Activated CD4-positive, alpha-beta T cell treated with anti-CD3 and anti-CD28 coated beads for 4 hours (primary cell): Measurements from ENCODE around the gene PCSK5.

Experiments
- DNase-seq, 2 donors: peaks; one replicate each; pipeline ENCODE4 v3.0.0-alpha.2; 2020

Gene PCSK5

GRCh38 chr9:76371901-76372300 lies 481.4 kb downstream of the PCSK5 start:
- DNase-seq, result no peak

GRCh38 chr9:76372336-76372735 lies 481.9 kb downstream of the PCSK5 start:
- no peak for DNase-seq

- no peak for DNase-seq
Observed at GRCh38 chr9:76373173-76373783, 482.8 kb downstream of the PCSK5 start.

DNA sequence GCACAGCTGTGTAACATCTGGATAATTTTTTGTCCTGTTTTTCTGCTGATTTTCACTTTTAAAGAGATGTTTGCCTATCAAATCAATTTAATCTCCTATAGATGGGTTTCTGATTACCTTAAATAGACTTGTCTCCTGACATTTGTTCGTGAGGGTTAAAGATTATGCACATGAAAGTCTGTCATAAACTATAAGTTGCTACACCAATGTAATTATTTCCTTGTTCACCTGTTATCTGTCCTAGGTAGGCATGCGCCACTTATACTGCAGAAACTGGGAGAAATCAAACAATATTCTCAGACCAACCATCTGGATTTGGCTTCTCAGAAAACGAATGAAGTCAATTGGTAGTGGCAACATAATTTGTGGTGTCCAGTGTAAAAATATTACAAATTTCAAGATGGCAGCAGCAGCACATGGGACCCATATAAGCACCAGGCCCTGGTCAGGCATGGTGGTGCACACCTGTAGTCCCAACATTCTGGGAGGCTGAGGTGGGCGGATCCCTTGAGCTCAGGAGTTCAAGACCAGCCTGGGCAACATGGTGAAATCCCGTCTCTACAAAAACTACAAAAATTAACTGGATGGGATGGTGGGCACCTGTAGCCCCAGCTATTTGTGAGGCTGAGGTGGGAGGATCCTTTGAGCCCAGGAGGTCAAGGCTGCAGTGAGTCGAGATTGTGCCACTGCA lies 483.5 kb downstream of the PCSK5 start:
- DNase-seq, result no peak

DNA sequence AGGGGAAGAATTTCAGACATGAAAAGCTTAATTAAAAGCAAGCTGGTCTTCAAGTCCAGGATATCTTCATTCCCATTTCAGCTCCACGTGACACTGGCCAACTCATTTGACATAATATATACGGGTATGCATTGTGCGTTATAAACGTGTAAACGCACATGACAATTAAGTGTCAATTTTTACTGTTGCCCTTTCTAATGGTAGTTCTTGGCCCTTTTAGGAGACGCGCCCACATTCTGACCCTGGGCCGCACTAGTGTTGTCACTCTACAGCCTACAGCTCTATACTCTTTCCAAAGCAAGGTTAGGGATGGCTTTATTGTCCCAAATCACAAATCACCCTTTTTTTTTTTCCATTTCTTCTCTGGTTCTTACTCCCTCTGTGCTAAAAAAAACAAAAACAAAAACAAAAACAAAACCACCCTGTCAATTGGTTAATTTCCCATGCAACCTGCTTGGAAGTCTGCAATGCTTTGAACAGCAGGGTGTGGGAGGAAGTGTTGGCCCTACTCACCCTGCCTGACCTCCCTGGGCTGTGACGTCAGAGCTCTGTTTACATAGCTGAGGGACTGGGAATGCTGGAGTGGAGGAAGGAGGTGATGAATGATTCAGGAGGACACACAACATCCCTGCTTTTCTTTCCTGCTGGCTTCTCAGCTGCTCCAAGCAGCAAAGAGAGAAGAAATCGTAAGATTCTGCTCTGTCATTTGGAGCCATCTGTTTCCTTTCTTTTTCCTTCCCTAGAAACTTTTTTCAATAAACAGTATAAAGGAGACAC lies 484.5 kb downstream of the PCSK5 start:
- no peak for DNase-seq

DNA sequence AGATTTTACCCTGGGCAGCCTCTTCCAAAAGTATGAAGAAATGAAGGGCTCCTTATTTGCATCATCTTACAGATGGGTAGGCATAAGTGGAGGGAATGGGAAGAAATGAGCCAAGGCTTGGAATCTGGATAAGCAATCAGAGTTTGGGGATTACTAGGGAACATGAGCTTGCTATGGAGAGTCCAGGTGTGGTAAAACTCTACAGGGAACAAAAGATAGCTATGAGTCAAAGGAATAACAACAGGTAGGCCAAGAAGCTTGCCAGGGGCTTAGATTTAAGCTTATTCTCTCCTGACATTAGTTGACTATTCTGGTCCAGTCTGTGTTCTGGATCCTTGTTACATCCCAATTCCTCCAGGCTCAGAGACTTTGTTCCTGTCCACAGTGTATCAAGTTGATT lies 487.3 kb downstream of the PCSK5 start:
- no peak for DNase-seq

- DNase-seq, result no peak
Observed at GRCh38 chr9:76378367-76379073, 488.0 kb downstream of the PCSK5 start.

- no peak for DNase-seq
Observed at GRCh38 chr9:76379494-76379893, 489.0 kb downstream of the PCSK5 start.

- DNase-seq, result no peak
Observed at GRCh38 chr9:76390656-76391055, 500.2 kb downstream of the PCSK5 start.

DNA sequence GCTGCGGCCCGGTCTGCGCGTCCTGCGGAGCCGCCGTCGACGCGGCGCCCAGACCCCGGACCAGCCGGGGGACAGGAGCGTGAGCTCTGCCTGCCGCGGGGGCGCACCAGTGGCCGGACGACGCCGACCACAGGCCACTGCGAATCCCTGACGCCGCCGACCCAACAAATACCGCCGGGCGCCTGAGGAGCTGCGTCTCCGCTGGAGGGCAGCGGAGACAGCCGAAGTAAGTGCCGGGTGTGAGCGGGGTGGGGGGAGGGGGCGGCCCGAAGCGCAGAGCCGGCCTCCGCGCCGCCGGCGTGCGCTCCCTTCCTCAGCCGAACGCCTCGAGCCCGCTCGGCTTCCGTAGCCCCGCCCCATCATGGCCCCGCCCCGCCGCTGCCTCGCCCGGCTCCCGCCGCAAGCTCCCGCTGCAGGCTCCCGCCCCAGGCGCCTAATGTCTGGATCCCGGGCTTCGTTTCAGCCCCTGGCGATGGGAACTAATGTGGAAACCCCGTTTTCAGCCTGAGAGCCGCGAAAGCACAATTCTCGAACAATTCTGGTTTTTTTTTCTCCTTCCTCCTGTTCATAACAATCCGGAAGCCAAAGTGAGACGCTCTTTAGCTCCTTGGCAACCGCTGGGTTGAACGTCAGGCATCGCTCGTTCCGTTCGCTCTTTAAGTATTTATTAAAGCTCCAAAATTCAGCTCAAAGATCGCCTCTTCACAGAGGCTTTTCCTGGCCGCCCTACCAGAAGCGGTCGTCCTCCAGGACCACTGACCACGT lies 503.9 kb downstream of the PCSK5 start, which contains the start of gene RFK:
RFK (minus strand) TSS at position 232 of the 765 bp plus-strand sequence. CDS start 255 bp downstream, outside the sequence.
- DNase-seq, result peak; percentile 89 to 93

DNA sequence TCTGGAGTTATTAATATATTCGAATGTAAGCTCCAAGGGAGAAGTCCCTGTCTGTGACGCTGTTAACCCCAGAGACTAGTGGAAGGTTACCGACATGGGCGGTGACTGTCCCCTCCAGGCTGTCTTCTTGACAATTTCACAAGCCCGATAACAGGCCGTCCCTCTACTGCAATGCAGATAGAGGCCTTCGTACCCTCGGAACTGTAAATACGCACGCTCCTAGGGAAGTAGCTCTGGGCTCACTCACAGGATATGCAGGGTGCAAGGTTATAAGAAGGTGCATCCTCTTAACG lies 504.4 kb downstream of the PCSK5 start:
- DNase-seq, result peak; percentile 40

DNA sequence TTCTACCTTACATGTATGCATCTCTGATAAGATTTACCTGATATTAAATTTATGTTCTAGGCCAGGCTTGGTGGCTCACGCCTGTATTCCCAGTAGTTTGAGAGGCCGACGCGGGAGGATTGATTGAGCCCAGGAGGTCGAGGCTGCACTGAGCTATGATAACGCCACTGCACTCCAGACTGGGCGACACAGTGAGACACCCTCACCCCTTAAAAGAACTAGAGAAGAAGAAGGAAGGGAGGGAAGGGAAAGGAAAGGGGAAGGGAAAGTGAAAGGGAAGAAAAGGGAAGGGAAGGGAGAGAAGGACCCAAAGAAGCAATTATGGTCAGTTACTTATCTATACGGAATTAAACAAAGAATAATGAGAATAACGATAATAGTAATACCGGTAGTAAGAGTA lies 504.9 kb downstream of the PCSK5 start:
- peak in 1 of 2 donors; percentile 4 for DNase-seq

DNA sequence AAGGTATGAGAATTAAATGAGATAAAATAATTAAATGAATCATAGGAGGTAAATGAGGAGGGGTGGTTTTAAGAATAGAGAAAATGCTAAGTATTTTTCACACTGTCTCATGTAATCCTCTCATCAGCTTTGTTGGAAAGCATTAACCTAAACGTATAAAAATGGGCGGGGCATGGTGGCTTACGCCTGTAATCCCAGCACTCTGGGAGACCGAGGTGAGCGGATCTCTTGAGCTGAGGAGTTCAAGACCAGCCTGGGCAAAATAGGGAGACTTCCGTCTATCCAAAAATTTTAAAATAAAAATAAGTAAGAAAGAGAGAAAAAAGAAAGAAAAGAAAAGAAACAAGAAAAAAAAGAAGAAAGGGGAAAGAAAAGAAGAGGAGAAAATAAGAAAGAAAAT lies 505.7 kb downstream of the PCSK5 start:
- DNase-seq, result no peak

GRCh38 chr9:76396597-76396996 lies 506.1 kb downstream of the PCSK5 start:
- no peak for DNase-seq

DNA sequence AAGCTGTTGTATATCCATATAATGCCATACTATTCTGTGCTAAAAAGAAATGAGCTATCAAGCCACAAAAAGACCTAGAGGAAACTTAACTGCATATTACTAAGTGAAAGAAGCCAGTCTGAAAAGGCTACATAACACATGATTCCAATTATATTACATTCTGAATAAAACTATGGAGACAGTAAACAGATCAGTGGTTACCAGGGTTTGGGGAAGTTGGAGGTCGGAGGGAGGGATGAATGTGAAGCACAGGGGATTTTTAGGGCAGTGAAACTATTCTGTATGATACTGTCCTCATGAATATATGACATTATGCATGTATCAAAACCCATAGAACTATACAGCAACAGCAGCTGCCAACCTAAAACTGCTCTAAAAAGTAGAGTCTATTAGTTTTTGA lies 509.4 kb downstream of the PCSK5 start:
- no peak for DNase-seq

DNA sequence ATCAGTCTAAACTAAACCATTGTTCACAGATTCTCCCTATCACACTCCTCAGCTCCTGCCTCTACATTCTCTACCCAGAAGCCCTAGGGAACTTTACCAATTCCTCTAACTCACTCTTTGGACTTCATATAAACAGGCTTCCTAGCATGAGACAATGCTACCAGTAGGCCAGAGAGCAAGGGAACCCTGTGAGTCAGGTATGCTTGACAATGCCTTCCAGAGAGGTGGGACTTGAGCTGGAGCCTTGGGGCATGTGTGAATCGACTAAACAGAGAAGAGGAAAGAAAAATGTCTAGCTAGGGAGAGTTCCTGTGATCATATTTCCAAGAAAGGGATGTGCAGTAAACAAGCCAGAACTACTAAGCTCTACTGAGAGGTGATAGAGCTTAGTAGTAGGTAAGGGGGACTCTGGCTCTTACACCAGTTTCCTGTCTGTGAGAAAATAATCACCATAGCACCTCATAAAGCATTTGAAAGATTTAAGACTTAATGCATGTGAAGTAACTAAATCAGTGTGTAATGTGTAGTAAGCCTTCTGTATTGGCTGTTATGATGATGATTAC lies 510.1 kb downstream of the PCSK5 start:
- DNase-seq, result no peak

DNA sequence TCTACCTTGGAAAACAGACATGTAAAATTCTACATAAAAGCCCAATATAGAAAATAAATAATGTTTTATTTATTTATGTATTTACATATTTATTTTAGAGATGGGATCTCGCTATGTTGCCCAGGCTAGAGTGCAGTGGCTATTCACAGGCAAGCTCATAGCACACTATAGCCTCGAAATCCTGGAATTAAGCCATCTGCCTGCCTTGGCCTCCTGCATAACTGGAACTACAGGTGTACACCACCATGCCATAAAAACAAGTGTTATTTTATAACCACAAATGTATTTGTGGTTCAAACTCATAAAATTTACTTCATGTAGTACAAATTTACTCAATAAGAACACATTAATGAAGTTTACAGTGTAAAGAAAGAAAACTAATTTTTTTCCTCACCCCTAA lies 510.7 kb downstream of the PCSK5 start:
- DNase-seq, result no peak

DNA sequence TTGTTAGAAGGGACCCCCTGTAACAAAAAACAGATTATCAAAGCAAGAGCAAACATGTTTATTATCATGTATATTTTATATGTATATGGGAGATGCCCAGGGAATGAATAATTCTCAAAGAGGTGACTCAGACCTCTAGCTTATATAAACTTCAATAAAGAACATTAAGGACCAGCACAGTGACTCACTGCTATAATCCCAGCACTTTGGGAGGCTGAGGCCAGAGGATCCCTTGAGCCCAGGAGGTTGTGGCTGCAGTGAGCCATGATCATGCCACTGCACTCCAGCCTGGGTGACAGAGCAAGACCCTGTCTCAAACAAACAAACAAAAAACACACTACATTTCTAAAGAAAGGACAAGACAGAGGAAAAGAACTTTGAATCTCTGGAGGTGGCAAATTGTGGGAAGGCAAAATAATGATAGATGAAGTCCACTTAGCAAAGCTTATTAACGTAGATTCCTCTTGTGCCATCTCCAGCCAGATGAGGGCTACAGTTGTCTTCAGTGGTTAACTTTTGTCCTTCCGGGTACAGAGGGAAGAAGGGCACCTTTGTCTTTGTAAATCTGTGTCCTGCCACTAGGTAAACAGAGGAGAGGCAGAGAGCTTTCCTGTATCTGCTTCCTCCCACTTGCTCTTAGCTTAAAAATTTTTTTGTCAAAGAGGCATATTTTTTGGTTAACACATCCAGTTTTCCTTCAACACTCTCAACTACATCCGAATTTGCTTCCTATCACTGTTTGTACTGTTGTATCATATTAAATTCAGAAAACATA lies 511.3 kb downstream of the PCSK5 start:
- DNase-seq, result no peak

GRCh38 chr9:76403352-76403751 lies 512.9 kb downstream of the PCSK5 start:
- DNase-seq, result peak; percentile 9 to 13

DNA sequence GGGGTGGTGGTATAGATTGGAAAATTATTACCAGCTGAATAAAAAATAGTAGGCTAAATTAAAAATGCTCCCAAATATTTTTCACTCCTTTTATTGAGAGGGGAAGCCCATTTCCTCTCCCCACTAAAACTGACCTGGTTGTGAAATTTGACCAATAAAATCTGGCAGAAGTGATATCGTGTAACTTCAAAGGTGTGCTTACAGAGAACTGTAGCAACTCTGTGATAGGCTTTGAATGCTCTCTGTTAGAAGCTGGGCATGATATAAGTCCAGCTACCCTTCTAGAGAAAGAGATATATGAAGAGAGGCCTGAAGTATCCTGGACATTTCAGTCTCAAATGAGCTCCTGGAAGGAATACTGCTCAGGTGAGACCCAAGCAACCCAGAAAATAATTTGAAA lies 513.9 kb downstream of the PCSK5 start:
- DNase-seq, result no peak

DNA sequence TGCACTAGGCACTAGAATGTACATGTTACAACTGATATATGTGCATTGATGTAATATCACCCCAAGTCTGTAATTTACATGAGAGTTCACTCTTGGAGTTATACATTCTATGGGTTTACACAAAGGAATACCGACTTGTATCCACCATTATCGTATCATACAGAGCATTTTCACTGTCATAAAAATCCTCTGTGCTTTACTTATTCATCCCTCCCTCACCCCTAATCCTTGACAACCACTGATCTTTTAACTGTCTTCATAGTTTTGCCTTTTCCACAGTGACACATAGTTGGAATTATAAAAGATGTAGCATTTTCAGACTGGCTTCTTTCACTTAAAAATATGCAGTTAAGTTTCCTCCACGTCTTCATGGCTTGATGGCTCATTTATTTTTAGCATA lies 514.9 kb downstream of the PCSK5 start:
- no peak for DNase-seq

- no peak for DNase-seq
Observed at GRCh38 chr9:76405868-76406267, 515.4 kb downstream of the PCSK5 start.
